Astrocyte (in vitro differentiated cells and primary cell): ENCODE measurements around the gene ATP10B. TPM values are rescaled to one million over a fixed set of nuclear protein-coding genes. Genes with fewer than 3 reads are reported as not detected.

Experiments
- DNase-seq: peaks from one replicate; pipeline ENCODE4 v3.0.0-alpha.2; 2010; ENCODE audit warnings: low read depth
- FAIRE-seq: peaks from 2 replicates; lab custom pipeline; 2011; peaks lifted over from hg19 to GRCh38; lab: Jason Lieb, UNC
- H2AFZ ChIP-seq: 2 replicates; pipeline ENCODE4 v1.6.0; 2012; ENCODE audit warnings: low read depth, low read length, inconsistent platforms
- H3K27ac ChIP-seq: 2 replicates; pipeline ENCODE4 v1.5.1; 2011; ENCODE audit warnings: low read depth, low read length, inconsistent platforms
- H3K27me3 ChIP-seq: 2 replicates; pipeline ENCODE4 v1.6.0; 2011; ENCODE audit warnings: low read length, inconsistent platforms; ENCODE audit not compliant: insufficient read depth
- H3K36me3 ChIP-seq: 2 replicates; pipeline ENCODE4 v1.5.1; 2011; ENCODE audit warnings: low read length, inconsistent platforms; ENCODE audit not compliant: insufficient read depth
- H3K4me1 ChIP-seq: 2 replicates; pipeline ENCODE4 v1.5.1; 2011; ENCODE audit warnings: low read length, inconsistent platforms; ENCODE audit not compliant: insufficient read depth
- H3K4me2 ChIP-seq: 2 replicates; pipeline ENCODE4 v1.6.0; 2012; ENCODE audit warnings: low read length, inconsistent platforms
- H3K4me3 ChIP-seq: 2 replicates; pipeline ENCODE4 v1.5.1; 2011; ENCODE audit warnings: low read depth, mild to moderate bottlenecking, low read length, inconsistent platforms; ENCODE audit not compliant: insufficient read depth
- H3K79me2 ChIP-seq: 2 replicates; pipeline ENCODE4 v1.6.0; 2012; ENCODE audit warnings: mild to moderate bottlenecking, low read length, inconsistent platforms; ENCODE audit not compliant: insufficient read depth
- H3K9ac ChIP-seq: 2 replicates; pipeline ENCODE4 v1.6.0; 2012; ENCODE audit warnings: mild to moderate bottlenecking, low read length, inconsistent platforms
- H3K9me3 ChIP-seq: 2 replicates; pipeline ENCODE4 v1.5.1; 2012; ENCODE audit warnings: low read depth, mild to moderate bottlenecking, low read length, inconsistent platforms; ENCODE audit not compliant: insufficient read depth
- H4K20me1 ChIP-seq: 2 replicates; pipeline ENCODE4 v1.6.0; 2012; ENCODE audit warnings: low read length, inconsistent platforms; ENCODE audit not compliant: insufficient read depth
- H3K27ac Mint-ChIP-seq: one replicate; pipeline ENCODE4 v1.8.0; 2021; ENCODE audit warnings: mild to moderate bottlenecking, mixed read lengths; ENCODE audit not compliant: unreplicated experiment
- H3K27me3 Mint-ChIP-seq: one replicate; pipeline ENCODE4 v1.8.0; 2021; ENCODE audit warnings: low read depth, mixed read lengths; ENCODE audit not compliant: unreplicated experiment
- H3K36me3 Mint-ChIP-seq: one replicate; pipeline ENCODE4 v1.8.0; 2021; ENCODE audit warnings: low read depth, mixed read lengths; ENCODE audit not compliant: unreplicated experiment
- H3K4me1 Mint-ChIP-seq: one replicate; pipeline ENCODE4 v1.8.0; 2021; ENCODE audit warnings: low read depth, mixed read lengths; ENCODE audit not compliant: unreplicated experiment
- H3K4me3 Mint-ChIP-seq: one replicate; pipeline ENCODE4 v1.8.0; 2021; ENCODE audit warnings: mild to moderate bottlenecking, moderate library complexity, mixed read lengths; ENCODE audit not compliant: unreplicated experiment
- H3K9me3 Mint-ChIP-seq: one replicate; pipeline ENCODE4 v1.8.0; 2021; ENCODE audit warnings: mild to moderate bottlenecking, mixed read lengths; ENCODE audit not compliant: unreplicated experiment
- EZH2 ChIP-seq: IDR thresholded peaks from 2 replicates; pipeline ENCODE4 v1.6.1; 2012; ENCODE audit warnings: mild to moderate bottlenecking, low read length, inconsistent platforms; ENCODE audit not compliant: insufficient read depth
- total RNA-seq: library from RNA; stranded (reverse); gene quantifications from 2 replicates; pipeline ENCODE4 v1.2.1, GENCODE V29; 2021
- TF ChIP-seq, protein P1 (sequence below): IDR thresholded peaks from 2 replicates; pipeline ENCODE4 v1.5.1; 2011; ENCODE audit warnings: low read depth, mild to moderate bottlenecking, inconsistent platforms, low read length, moderate library complexity; ENCODE audit not compliant: insufficient read depth

Gene ATP10B
- total RNA-seq, 1 donor from 2014 or later = not detected

- H3K9me3 ChIP-seq = no peaks in the 10 kb centered on the region
- no peaks in the 10 kb centered on the region for H3K79me2 ChIP-seq
- H3K9ac ChIP-seq = no peak overlapping the region
- no peaks in the 10 kb centered on the region for H3K36me3 ChIP-seq
- Mint-ChIP-seq H3K27me3 (no peaks in the 10 kb centered on the region), H3K4me1 (no peaks in the 10 kb centered on the region), H3K9me3 (no peaks in the 10 kb centered on the region), H3K27ac (no peak overlapping the region), H3K4me3 (no peak overlapping the region), H3K36me3 (no peaks in the 10 kb centered on the region)
- H4K20me1 ChIP-seq = no peaks in the 10 kb centered on the region
- H2AFZ ChIP-seq = no peak overlapping the region
- H3K27me3 ChIP-seq = no peaks in the 10 kb centered on the region
- H3K4me3 ChIP-seq = no peak overlapping the region
- DNase-seq (no peak), FAIRE-seq (no peak)
- H3K4me1 ChIP-seq = no peaks in the 10 kb centered on the region
- H3K4me2 ChIP-seq = no peak overlapping the region
- no peak overlapping the region for H3K27ac ChIP-seq
- TF ChIP-seq, protein P1, sequence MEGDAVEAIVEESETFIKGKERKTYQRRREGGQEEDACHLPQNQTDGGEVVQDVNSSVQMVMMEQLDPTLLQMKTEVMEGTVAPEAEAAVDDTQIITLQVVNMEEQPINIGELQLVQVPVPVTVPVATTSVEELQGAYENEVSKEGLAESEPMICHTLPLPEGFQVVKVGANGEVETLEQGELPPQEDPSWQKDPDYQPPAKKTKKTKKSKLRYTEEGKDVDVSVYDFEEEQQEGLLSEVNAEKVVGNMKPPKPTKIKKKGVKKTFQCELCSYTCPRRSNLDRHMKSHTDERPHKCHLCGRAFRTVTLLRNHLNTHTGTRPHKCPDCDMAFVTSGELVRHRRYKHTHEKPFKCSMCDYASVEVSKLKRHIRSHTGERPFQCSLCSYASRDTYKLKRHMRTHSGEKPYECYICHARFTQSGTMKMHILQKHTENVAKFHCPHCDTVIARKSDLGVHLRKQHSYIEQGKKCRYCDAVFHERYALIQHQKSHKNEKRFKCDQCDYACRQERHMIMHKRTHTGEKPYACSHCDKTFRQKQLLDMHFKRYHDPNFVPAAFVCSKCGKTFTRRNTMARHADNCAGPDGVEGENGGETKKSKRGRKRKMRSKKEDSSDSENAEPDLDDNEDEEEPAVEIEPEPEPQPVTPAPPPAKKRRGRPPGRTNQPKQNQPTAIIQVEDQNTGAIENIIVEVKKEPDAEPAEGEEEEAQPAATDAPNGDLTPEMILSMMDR = no peak
- TF ChIP-seq EZH2 = no peak
Measured at GRCh38 chr5:160604484-160604883, 247.5 kb downstream of the ATP10B start.

- no peaks in the 10 kb centered on the region for H3K27me3 Mint-ChIP-seq
- Histone ChIP-seq H3K27me3 (no peaks in the 10 kb centered on the region), H3K9me3 (no peaks in the 10 kb centered on the region), H2AFZ (no peak overlapping the region), H3K27ac (no peak overlapping the region), H3K4me3 (no peak overlapping the region), H3K4me1 (no peaks in the 10 kb centered on the region), H3K36me3 (no peaks in the 10 kb centered on the region), H3K79me2 (no peaks in the 10 kb centered on the region), H3K4me2 (no peak overlapping the region), H4K20me1 (no peaks in the 10 kb centered on the region), H3K9ac (no peak overlapping the region)
- H3K36me3 Mint-ChIP-seq = no peaks in the 10 kb centered on the region
- no peaks in the 10 kb centered on the region for H3K4me1 Mint-ChIP-seq
- no peaks in the 10 kb centered on the region for H3K9me3 Mint-ChIP-seq
- no peak for FAIRE-seq
- TF ChIP-seq EZH2 = no peak
- TF ChIP-seq, protein P1 = no peak
- DNase-seq = no peak
- H3K4me3 Mint-ChIP-seq = no peak overlapping the region
- H3K27ac Mint-ChIP-seq = no peak overlapping the region
Measured at GRCh38 chr5:160602744-160603143, 249.3 kb downstream of the ATP10B start.

- H3K27ac Mint-ChIP-seq = no peak overlapping the region
- no peak for FAIRE-seq
- H3K4me3 Mint-ChIP-seq = no peak overlapping the region
- no peak overlapping the region for H3K4me2 ChIP-seq
- H2AFZ ChIP-seq = no peak overlapping the region
- no peaks in the 10 kb centered on the region for H3K4me1 Mint-ChIP-seq
- H3K27me3 ChIP-seq = no peaks in the 10 kb centered on the region
- no peaks in the 10 kb centered on the region for H3K36me3 Mint-ChIP-seq
- H3K4me1 ChIP-seq = no peaks in the 10 kb centered on the region
- H3K9me3 ChIP-seq = no peaks in the 10 kb centered on the region
- no peaks in the 10 kb centered on the region for H3K27me3 Mint-ChIP-seq
- TF ChIP-seq EZH2 = no peak
- TF ChIP-seq, protein P1 = no peak
- no peak overlapping the region for H3K9ac ChIP-seq
- no peak overlapping the region for H3K4me3 ChIP-seq
- no peaks in the 10 kb centered on the region for H3K9me3 Mint-ChIP-seq
- DNase-seq = no peak
- no peak overlapping the region for H3K27ac ChIP-seq
- no peaks in the 10 kb centered on the region for H4K20me1 ChIP-seq
- H3K79me2 ChIP-seq = no peaks in the 10 kb centered on the region
- H3K36me3 ChIP-seq = no peaks in the 10 kb centered on the region
Measured at GRCh38 chr5:160601046-160601445, 251.0 kb downstream of the ATP10B start.
